ENCODE results near the gene WNT1.

WNT1 gene

DNA sequence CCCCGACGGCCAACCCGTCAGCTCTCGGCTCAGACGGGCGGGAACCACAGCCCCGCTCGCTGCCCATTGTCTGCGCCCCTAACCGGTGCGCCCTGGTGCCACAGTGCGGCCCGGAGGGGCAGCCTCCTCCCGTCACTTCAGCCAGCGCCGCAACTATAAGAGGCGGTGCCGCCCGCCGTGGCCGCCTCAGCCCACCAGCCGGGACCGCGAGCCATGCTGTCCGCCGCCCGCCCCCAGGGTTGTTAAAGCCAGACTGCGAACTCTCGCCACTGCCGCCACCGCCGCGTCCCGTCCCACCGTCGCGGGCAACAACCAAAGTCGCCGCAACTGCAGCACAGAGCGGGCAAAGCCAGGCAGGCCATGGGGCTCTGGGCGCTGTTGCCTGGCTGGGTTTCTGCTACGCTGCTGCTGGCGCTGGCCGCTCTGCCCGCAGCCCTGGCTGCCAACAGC, at the start of gene WNT1:
TSS of gene WNT1 (plus strand) at position 32 of the 450 bp plus-strand sequence. CDS start at position 361, 329 bp downstream.
- DNase-seq: no peak
- in situ Hi-C loops (cut with HindIII; ENCODE audit: low pct_ligation_motif_present, low pct_unique_long_range_greater_than_20kb, low sequenced_read_pairs): no loop called here

DNA sequence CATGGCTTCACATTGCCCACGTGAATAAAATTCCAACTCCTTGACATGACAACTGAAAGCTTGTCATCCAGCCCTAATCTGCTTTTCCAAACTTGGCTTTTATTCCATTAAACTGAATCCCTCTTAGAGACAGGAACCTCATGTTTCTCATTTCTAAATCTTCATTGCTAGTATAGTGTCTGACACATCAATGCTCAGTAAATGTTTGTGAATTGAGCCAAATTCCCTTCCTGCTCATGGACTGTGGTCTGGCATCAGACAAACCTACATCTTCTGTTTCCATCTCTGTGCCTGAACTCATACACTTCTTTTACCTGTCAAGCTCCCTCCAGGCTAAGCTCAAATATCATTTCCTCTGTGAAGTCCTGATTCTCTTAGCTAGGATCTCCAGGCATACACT, 48.6 kb upstream of the WNT1 start:
- DNase-seq: no peak
- in situ Hi-C loops (cut with HindIII; ENCODE audit: low pct_ligation_motif_present, low pct_unique_long_range_greater_than_20kb, low sequenced_read_pairs): no loop called here

DNA sequence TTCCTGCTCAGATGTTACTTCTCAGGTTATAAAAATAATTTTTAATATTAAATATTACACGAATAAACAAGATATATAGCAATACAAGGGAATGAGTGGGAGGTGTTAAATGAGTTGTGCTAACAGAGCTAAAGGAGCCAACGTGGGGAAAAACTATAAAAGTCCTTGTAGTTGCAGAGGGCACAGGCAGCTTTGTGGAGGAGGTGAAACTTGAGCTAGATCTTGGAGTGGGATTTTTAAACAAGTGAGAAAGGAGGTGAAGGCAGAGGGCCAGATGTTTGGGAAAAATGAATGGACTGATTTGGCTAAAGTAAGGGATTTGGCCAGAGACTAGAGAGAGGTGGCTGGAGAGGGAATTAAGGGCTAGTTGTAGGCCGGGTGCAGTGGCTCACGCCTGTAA, 47.6 kb upstream of the WNT1 start:
- in situ Hi-C loops (cut with HindIII; ENCODE audit: low pct_ligation_motif_present, low pct_unique_long_range_greater_than_20kb, low sequenced_read_pairs): no loop called here
- DNase-seq: no peak

DNA sequence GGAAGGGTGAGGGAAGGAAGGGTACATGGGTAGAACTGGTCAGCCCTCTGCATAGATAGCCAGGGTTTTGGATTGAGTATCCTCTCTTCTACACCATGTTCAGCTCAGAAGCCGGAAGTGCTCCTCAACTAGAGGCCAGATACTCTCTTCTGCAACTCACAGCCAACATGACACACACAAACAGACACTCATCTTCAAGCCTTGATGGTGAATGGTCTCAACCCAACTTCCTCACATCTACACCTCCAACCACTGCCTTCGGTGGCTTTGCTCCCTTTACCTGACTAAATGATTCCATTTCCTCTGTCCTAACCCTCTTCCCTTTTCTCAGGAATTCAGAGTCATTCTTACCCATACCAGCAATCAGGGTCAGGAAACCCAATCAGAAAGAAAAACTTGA, 45.2 kb upstream of the WNT1 start:
- in situ Hi-C loops (cut with HindIII; ENCODE audit: low pct_ligation_motif_present, low pct_unique_long_range_greater_than_20kb, low sequenced_read_pairs): no loop called here

DNA sequence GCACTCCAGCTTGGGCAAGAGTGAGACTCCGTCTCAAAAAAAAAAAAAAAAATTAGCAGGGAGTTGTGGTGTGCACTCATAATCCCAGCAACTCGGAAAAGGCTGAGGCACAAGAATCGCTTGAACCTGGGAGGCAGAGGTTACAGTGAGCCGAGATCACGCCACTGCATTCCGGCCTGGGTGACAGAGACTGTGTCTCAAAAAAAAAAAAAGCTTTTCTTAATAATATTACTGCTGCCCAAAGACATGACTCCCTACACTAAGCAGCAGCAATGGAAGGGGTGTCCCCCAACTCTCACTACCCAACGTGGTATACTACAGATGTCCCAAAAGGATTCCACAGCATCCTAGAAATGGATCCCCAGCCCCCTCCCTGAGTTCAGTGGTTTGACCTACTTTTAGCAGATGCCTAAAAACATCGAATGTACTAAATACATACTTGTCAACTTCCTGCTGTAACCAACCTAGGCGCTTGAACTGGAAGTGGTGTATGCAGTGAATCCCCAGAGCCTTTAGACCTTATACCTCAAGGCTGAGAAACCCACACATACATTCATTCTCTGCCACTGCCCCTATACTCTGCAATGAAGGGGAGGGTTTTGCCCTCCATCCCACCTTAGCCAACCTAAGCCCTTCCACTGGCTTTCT, 44.3 kb upstream of the WNT1 start:
- in situ Hi-C loops (cut with HindIII; ENCODE audit: low pct_ligation_motif_present, low pct_unique_long_range_greater_than_20kb, low sequenced_read_pairs): no loop called here

More for the DNA sequence above, 45.2 kb upstream of the WNT1 start:
- no peak for DNase-seq

DNA sequence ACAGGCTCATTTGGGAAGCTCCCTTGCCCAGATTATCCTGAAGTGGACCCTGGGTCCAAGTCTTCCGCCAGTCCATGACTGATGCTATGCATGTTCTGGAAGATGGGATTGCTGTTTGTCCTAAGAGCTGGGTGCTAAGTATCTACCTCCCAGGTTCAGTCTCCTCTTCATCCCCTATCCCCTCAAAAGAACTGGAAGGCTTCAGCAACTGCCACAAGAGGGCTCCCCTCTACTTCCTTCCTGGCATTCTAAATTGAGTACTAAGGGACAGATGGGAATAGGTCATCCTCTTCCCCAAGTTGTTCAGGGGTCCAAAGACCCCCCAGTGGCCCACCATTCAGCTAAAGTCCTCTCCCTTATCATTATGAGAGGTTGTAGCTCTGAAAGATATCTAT, 43.8 kb upstream of the WNT1 start:
- in situ Hi-C loops (cut with HindIII; ENCODE audit: low pct_ligation_motif_present, low pct_unique_long_range_greater_than_20kb, low sequenced_read_pairs): no loop called here
- peak; percentile 31 for DNase-seq

More for the DNA sequence above, 44.3 kb upstream of the WNT1 start:
- DNase-seq: no peak

DNA sequence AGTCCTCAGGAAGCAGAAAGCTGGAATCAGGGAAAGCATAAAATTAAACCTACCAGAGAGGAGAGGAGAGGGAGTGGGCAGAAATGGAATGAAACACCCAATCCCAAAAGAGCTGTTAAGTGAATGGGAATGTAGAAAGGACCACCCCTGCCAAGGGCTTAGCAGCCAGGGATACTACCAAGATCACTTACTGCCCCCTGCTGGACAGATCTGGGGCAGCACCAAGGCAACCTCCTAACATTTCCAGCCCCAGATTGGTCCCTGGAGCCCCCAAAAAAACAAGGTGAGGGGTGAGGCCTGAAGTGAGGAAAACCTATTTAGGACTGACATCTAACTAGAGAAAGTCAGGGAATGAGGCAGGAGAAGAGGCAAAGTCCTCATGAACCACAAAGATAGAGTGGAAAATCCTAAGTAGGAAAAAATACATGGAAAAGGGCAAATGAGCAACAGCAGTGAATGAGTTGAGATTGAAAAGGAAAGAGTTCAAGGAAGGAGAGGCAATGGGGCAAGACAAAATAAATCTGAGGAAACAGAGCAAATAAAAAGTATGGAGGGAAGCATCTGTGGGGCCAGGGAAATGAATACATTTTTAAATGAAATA, 41.6 kb upstream of the WNT1 start:
- DNase-seq: peak; percentile 80
- in situ Hi-C loops (cut with HindIII; ENCODE audit: low pct_ligation_motif_present, low pct_unique_long_range_greater_than_20kb, low sequenced_read_pairs): no loop called here

DNA sequence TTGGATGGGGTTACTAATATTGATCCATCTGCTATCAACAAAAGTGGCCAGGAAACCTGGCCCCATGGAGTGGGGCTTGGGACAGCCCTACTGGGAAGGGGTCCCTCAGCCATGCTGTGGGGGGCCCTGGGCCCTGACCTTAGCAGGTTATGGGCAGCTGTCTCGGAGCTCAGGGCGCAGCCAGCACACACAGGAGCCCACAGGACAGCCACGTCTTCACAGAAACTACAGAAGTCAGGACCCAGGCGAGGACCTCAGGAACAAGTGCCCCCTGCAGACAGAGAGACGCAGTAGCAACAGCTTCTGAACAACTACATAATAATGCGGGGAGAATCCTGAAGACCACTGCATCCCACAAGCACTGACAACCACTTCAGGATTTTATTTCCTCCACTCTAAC, 41.0 kb upstream of the WNT1 start:
- in situ Hi-C loops (cut with HindIII; ENCODE audit: low pct_ligation_motif_present, low pct_unique_long_range_greater_than_20kb, low sequenced_read_pairs): no loop called here
- DNase-seq: no peak

DNA sequence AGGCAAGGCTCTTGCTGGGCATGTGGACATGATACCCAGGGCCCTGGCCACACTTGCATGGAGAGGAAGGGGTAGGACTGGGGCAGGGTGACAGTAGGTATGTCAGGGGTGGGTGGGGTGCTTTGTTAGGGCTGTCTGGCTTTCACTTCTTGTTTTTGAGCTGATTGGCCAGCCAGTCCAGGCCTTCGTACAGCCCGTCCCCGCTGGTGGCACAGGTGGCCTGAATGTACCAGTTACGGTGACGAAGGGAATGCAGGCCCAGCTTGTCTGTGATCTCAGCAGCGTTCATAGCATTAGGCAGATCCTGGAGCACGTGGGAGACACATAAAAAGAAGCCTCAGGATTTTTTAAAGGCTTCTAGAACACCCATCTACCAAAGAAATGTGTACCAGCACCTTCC, 39.3 kb upstream of the WNT1 start:
- DNase-seq: no peak
- in situ Hi-C loops (cut with HindIII; ENCODE audit: low pct_ligation_motif_present, low pct_unique_long_range_greater_than_20kb, low sequenced_read_pairs): no loop called here

DNA sequence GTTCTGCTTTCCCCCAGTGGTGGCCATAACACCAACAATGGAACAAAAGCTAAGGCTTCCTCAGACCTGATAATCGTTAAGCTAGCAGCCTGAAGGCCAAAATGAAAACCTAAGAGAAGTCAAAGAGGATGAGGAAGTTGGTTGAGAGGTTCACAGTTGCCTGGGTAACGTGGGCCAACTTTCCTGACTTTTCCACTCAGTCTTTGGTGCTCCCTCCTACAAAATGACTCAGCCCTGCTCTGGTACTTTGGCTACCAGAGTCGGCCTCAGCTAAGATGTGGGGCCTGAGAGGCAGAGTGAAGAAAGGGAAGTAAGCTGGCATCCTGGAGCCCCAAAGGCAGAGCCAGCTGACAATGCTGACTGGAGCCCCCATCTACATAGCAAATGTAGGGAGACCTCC, 37.9 kb upstream of the WNT1 start:
- no peak for DNase-seq

DNA sequence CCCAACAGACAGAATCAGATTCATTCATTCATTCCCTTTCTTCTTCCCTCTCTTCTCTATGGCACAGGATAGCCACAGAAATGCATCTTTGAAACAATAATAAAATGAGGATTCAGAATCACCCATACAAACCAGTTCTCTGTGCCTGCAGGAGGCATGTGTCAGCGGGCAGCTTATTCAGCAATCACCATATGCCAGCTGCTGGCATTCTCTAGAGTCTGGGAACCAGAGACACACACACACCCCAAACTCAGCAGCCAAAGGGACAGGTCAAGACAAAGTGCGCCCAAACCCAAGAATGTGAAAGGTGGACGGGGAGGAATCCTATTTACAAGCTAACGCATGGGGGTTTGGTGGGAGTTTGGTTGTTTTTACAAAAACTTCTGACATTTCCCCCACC, 34.9 kb upstream of the WNT1 start:
- in situ Hi-C loops (cut with HindIII; ENCODE audit: low pct_ligation_motif_present, low pct_unique_long_range_greater_than_20kb, low sequenced_read_pairs): no loop called here
- no peak for DNase-seq

More for the DNA sequence above, 37.9 kb upstream of the WNT1 start:
- in situ Hi-C loops (cut with HindIII; ENCODE audit: low pct_ligation_motif_present, low pct_unique_long_range_greater_than_20kb, low sequenced_read_pairs): no loop called here

DNA sequence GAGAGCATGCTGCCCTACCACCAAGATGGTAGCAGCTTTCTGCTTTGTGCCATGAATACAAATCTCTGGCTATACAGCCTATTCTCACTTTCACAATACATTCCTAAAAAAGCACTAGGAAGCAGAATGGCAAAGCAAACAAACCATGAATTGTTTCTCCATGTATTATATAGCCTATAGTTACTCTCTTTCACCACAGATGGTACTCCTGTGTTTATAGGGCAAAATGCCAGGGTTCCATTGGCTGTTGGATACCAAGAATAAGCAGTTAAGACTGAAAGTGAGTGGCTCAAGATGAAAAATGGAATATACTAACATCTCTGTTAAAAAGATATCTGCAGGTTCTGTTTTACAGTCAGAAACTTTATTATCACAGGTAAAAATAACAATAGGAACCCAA, 31.9 kb upstream of the WNT1 start:
- in situ Hi-C loops (cut with HindIII; ENCODE audit: low pct_ligation_motif_present, low pct_unique_long_range_greater_than_20kb, low sequenced_read_pairs): no loop called here

DNA sequence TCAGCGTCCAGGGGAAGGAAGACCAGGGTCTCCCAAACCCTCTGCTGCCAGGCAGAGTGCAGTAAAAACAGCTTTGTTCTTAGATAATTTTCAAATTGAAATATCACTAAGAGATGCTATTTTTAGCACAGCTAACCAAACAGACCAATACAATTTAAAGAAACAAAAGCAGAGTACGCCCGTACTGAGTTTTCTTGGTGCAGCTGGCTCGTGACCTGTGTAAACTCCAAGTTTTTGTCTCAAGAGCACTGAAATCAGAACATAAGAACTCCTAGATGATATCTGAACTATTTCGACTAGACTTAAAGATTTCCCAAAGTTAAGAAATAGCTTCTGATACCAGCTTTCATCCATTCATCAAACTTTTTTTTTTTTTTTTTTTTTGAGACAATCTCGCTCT, 31.2 kb upstream of the WNT1 start:
- in situ Hi-C loops (cut with HindIII; ENCODE audit: low pct_ligation_motif_present, low pct_unique_long_range_greater_than_20kb, low sequenced_read_pairs): no loop called here
- no peak for DNase-seq

More for the DNA sequence above, 31.9 kb upstream of the WNT1 start:
- no peak for DNase-seq

DNA sequence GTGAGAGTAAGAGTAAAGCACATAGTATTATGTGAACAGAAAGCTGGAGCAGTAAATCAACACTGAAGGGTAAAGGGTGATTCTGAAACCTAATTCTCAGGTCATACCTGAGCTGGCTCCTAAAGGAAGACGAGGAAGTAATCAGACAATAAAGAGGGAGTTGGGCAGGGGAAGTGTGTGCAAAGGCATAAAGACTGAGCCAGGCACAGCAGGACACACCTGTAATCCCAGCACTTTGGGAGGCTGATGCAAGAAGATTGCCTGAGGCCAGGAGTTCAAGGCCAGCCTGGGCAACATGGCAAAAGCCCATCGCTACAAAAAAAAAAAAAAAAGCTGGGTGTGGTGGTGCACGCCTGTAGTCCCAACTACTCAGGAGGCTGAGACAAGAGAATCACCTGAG, 30.4 kb upstream of the WNT1 start:
- in situ Hi-C loops (cut with HindIII; ENCODE audit: low pct_ligation_motif_present, low pct_unique_long_range_greater_than_20kb, low sequenced_read_pairs): no loop called here
- DNase-seq: no peak

DNA sequence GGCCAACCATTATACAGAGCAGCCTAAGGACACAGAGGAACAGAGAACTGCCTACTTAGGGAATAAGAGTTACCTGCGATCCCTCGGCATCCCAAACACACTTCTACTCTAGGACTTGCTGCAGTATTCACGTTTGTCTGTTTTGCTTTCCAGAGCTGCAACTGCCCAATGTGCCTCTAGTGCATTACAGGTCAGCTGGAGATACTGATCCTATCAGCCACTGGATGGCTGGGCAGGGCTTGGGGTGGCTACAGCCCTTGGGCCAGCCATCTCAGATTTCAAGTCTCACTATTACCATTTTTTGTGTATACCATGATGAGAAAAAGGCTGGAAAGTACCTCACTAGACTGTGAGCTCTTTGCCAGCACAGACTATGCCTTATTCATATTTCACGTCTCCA, 25.4 kb upstream of the WNT1 start:
- in situ Hi-C loops (cut with HindIII; ENCODE audit: low pct_ligation_motif_present, low pct_unique_long_range_greater_than_20kb, low sequenced_read_pairs): no loop called here
- DNase-seq: no peak

DNA sequence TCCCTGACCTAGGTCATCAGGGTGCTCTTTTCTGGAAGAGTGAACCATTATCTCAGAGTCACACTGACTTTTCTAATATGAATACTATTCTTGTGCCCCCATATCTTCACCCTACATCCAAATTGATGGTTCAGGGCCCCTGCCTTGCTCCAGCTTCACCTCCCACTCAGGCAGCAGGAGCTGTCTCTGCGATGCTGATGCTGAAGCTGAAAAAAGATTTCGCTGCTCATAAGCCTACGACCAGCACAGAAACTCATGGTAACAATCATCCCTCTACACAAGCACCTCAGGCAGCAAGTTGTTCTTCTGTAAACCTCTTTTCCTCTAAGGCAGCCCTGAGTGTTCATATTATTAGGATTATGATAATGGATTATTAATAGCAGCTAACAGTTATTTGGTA, 24.1 kb upstream of the WNT1 start:
- in situ Hi-C loops (cut with HindIII; ENCODE audit: low pct_ligation_motif_present, low pct_unique_long_range_greater_than_20kb, low sequenced_read_pairs): no loop called here
- DNase-seq: no peak

DNA sequence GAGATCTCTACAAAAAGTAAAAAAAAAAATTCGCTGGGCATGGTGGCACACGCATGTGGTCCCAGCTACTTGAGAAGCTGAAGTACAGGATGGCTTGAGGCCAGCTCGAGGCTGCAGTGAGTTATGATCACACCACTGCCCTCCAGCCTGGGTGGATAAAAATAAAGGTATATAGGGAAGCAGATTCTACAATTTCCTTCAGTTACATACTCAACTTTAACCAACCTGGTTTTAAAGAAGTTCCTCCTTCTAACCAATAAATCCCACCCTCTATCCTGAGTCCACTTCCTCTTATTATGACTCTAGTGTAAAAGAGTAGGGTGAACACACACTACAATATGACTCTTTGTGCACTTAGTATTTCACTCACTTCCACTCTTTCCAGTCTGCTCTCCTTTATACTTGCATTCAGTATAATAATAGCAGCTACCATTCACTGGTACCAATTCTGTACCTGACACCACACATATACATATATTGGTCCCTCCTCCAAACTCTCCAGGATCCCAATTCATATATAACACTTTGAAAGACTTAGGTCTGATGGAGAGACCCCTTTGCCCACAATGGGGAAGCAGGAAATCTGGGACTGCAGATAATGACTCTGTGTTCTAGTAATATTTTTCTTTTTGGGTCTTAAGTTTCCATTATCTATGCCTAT, 23.2 kb upstream of the WNT1 start:
- in situ Hi-C loops (cut with HindIII; ENCODE audit: low pct_ligation_motif_present, low pct_unique_long_range_greater_than_20kb, low sequenced_read_pairs): no loop called here
- DNase-seq: no peak

DNA sequence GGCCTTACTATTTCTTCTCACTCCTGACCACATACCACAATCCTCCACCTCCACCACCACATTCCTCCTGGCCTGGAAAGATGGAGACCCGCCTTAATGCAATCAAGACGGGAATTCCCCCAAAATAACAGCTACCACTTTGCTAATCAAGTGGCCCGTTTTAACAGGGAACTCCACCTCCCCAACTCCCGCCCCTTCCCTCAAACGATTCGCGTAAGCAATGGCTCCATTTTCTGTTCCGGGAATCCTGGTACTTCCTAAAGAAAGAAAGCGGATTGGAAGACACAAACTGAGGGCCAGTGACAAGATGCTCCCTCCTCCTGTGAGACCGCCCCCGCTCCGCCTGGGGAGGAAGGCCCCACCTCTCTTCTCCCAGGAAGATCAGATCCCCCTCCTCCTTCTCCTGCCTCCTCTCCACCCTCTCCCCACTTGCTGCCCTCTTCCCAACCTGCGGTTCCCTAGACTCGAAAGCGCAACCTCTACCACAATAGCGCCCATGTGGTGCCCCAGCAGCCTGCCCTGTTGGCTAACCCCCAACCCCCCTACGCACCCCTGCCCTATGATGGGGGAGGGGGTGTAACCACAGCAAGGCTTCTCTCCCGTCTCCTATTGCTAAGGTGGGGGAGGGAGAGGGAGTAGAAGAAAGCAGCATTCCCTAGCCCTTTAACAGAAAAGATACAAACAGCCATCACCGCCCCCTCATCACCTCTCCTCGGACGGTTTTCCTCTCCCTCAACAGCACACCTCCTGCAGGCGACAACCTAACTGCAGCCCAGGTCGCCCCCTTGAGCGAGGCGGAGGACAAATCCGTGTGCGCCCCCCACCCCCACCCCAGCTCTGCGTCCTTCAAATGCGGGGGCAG, 21.6 kb upstream of the WNT1 start:
- DNase-seq: peak; percentile 100
- in situ Hi-C loops (cut with HindIII; ENCODE audit: low pct_ligation_motif_present, low pct_unique_long_range_greater_than_20kb, low sequenced_read_pairs): no loop called here
